ENCODE measurements around the gene SPRY4.

GRCh38 chr5:142314606-142315005, 10.2 kb downstream of the SPRY4 start:
- no peak for TF ChIP-seq CTCF (IDR thresholded peaks at IDR 0.05)
- TF ChIP-seq POLR2AphosphoS5 (IDR thresholded peaks at IDR 0.05), result no peak
- no peak for TF ChIP-seq POLR2A (IDR thresholded peaks at IDR 0.05)

Measured in stomach (tissue), 4 donors.